HG02678 (cell line): Measurements from ENCODE around the gene CARMIL1.

Experiments used
- ATAC-seq: cut with Tn5 transposase; IDR thresholded peaks from one replicate; pipeline ENCODE4 v1.9.1; 2021; ENCODE audit warnings: mild to moderate bottlenecking, moderate library complexity; ENCODE audit not compliant: unreplicated experiment

Gene CARMIL1

GRCh38 chr6:25464225-25464624 is 185.1 kb downstream of the CARMIL1 start:
- ATAC-seq: no peak

- ATAC-seq: no peak
These were observed 186.8 kb downstream of the CARMIL1 start for GRCh38 chr6:25465941-25466340.

GRCh38 chr6:25468881-25469280 is 189.7 kb downstream of the CARMIL1 start:
- ATAC-seq: no peak

- ATAC-seq: no peak
These were observed 190.7 kb downstream of the CARMIL1 start for GRCh38 chr6:25469797-25470388.

GRCh38 chr6:25472306-25472705 is 193.1 kb downstream of the CARMIL1 start:
- ATAC-seq: no peak

- no peak for ATAC-seq
These were observed 193.7 kb downstream of the CARMIL1 start for GRCh38 chr6:25472906-25473305.

GRCh38 chr6:25473447-25473846 is 194.3 kb downstream of the CARMIL1 start:
- no peak for ATAC-seq

- no peak for ATAC-seq
These were observed 197.0 kb downstream of the CARMIL1 start for GRCh38 chr6:25476126-25476525.

GRCh38 chr6:25477006-25477590 is 197.9 kb downstream of the CARMIL1 start:
- no peak for ATAC-seq

GRCh38 chr6:25478973-25479372 is 199.8 kb downstream of the CARMIL1 start:
- no peak for ATAC-seq

GRCh38 chr6:25481267-25481666 is 202.1 kb downstream of the CARMIL1 start:
- no peak for ATAC-seq

- ATAC-seq: no peak
These were observed 203.8 kb downstream of the CARMIL1 start for GRCh38 chr6:25482996-25483395.

- no peak for ATAC-seq
These were observed 204.8 kb downstream of the CARMIL1 start for GRCh38 chr6:25483943-25484342.

GRCh38 chr6:25484900-25485299 is 205.7 kb downstream of the CARMIL1 start:
- no peak for ATAC-seq

GRCh38 chr6:25485821-25486534 is 206.8 kb downstream of the CARMIL1 start:
- ATAC-seq: no peak

- ATAC-seq: no peak
These were observed 207.4 kb downstream of the CARMIL1 start for GRCh38 chr6:25486550-25486949.

GRCh38 chr6:25487012-25487411 is 207.8 kb downstream of the CARMIL1 start:
- no peak for ATAC-seq

- no peak for ATAC-seq
These were observed 209.0 kb downstream of the CARMIL1 start for GRCh38 chr6:25488156-25488555.

- no peak for ATAC-seq
These were observed 210.2 kb downstream of the CARMIL1 start for GRCh38 chr6:25489399-25489798.

- ATAC-seq: peak; percentile 74
These were observed 211.0 kb downstream of the CARMIL1 start for GRCh38 chr6:25490018-25490801.

- ATAC-seq: no peak
These were observed 213.8 kb downstream of the CARMIL1 start for GRCh38 chr6:25492951-25493350.

GRCh38 chr6:25494469-25494868 is 215.3 kb downstream of the CARMIL1 start:
- no peak for ATAC-seq
